Bronchial epithelial cell (primary cell): ENCODE data around the gene KIFC3. TPM values are rescaled to one million over a fixed set of nuclear protein-coding genes. Genes with fewer than 3 reads are reported as not detected.
"Not testable (repeated sequence)": the region's sequence is repeated elsewhere in the genome, so short reads cannot be mapped to it uniquely, and the experiment has no call there.

Experiments
- DNase-seq: peaks from one replicate; pipeline ENCODE4 v3.0.0-alpha.2; 2010; ENCODE audit warnings: low read depth
- FAIRE-seq: peaks from 2 replicates; lab custom pipeline; 2011; peaks lifted over from hg19 to GRCh38; lab: Jason Lieb, UNC
- H3K27me3 ChIP-seq: 2 replicates; pipeline ENCODE4 v1.5.1; 2011; ENCODE audit warnings: low read length; ENCODE audit not compliant: control insufficient read depth, insufficient read depth
- H3K36me3 ChIP-seq: 2 replicates; pipeline ENCODE4 v1.5.1; 2011; ENCODE audit warnings: low read length; ENCODE audit not compliant: control insufficient read depth, insufficient read depth
- H3K4me3 ChIP-seq: 2 replicates; pipeline ENCODE4 v1.5.1; 2011; ENCODE audit warnings: mild to moderate bottlenecking, low read depth, low read length, control low read depth
- total RNA-seq: library from RNA; depleted of rRNA; stranded (reverse); fragments of >200 nt; gene quantifications from 2 replicates; pipeline ENCODE4 v1.2.1, GENCODE V29; 2014
- TF ChIP-seq, protein P1 (sequence below): IDR thresholded peaks from 2 replicates; pipeline ENCODE4 v1.5.1; 2011; ENCODE audit warnings: mild to moderate bottlenecking, moderate library complexity, low read length, control low read depth, inconsistent platforms; ENCODE audit not compliant: insufficient read depth, severe bottlenecking

The KIFC3 gene
- total RNA-seq, 1 donor from 2014 or later: 34.8 TPM

DNA sequence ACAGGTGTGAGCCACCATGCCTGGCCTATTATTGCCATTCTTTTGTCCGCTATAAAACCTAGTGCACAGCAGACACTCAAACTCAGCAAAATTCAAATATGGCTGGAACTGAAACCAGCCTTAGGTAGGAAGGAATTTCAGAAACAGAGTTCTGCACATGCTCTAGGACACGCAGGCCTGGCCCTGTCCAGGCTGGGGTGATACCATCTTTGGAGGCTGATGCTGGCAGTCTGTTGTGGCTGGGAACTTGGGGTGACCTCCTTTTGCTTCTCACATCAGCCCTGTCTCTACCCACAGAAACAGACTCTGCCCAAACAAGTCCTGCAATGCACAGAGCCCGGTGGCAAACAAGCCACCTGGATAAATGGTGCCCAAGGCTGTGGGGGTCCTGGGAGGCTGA, 12.6 kb upstream of the KIFC3 start:
- FAIRE-seq (no peak), DNase-seq (no peak)
- TF ChIP-seq, protein P1, sequence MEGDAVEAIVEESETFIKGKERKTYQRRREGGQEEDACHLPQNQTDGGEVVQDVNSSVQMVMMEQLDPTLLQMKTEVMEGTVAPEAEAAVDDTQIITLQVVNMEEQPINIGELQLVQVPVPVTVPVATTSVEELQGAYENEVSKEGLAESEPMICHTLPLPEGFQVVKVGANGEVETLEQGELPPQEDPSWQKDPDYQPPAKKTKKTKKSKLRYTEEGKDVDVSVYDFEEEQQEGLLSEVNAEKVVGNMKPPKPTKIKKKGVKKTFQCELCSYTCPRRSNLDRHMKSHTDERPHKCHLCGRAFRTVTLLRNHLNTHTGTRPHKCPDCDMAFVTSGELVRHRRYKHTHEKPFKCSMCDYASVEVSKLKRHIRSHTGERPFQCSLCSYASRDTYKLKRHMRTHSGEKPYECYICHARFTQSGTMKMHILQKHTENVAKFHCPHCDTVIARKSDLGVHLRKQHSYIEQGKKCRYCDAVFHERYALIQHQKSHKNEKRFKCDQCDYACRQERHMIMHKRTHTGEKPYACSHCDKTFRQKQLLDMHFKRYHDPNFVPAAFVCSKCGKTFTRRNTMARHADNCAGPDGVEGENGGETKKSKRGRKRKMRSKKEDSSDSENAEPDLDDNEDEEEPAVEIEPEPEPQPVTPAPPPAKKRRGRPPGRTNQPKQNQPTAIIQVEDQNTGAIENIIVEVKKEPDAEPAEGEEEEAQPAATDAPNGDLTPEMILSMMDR: no peak
- Histone ChIP-seq H3K36me3 (no peaks in the 10 kb centered on the region), H3K4me3 (no peak overlapping the region), H3K27me3 (no peaks in the 10 kb centered on the region)

DNA sequence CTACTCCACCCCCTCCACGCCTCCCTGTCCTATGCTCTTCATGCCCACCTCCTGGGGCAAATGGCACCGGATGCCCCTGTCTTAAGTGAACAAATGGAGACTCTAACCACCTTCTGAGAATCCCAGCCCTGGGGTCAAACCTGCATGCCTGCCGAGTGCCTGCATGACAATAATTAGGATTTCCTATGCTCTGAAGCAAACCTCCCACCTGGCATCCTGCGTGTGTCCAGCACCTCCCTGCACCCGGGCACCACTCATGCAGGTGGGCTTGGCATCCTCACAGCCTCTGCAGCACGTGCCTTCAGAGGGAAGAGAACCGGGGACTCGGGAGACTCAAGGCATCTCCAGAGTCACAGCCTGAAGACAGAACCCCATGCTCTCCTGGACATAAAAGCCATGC, 11.2 kb upstream of the KIFC3 start:
- no peaks in the 10 kb centered on the region for H3K27me3 ChIP-seq
- no peak for DNase-seq
- no peak for FAIRE-seq
- TF ChIP-seq, protein P1: no peak
- H3K36me3 ChIP-seq: no peaks in the 10 kb centered on the region
- H3K4me3 ChIP-seq: no peak overlapping the region

DNA sequence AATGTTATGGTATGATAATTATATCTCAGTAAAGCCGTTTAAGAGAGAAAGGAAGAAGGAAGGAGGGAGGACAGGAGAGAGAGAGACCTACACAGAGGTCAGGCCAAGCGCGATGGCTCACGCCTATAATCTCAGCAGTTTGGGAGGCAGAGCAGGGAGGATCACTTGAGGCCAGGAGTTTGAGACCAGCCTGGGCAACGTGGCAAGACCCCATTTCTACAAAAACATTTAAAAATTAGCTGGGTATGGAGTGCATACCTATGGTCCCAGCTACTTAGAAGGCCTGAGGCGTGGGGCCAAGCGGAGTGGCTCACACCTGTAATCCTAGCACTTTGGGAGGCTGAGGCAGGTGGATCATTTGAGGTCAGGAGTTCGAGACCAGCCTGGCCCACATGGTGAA, 9.0 kb upstream of the KIFC3 start:
- not testable (repeated sequence) for H3K36me3 ChIP-seq, H3K27me3 ChIP-seq, FAIRE-seq, H3K4me3 ChIP-seq, DNase-seq

DNA sequence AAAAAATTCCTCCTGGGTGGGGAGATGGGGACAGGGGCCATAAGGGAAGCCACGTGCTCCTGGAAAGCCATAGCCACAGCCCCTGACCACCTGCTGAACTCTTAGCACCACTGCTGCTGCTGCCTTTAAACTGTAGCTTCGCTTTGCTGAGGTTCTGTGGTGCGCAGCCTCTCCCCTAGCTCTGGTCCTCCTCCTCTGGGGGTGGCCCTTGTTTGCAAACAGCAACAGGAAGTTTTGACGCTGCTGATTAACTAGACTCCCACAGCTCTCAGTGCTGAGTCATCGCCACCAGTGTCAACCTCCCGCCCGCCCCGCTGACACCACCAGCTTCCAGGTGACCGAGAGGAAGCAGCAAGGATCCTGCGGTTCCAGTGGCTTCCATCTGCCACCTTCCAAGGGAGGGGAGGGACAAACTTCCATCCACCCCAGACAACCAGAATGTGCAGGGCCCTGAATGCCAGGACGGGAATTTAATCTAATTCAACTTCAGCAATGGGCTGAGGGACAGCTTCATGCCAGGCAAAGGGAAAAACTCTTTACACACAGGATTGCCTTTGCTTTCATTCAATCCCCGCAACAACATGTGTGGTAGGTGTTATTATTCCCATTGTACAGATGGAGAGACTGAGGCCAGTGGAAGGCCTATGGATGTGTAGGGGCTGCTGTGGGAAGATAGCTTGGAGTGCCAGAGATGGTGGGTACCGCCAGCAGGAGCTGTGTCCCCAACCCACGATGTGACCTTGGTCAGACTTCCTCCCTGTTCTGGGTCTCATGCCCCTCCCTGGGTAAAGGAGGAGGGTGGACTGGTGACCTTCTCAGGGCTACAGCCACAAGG, 8.1 kb upstream of the KIFC3 start:
- Histone ChIP-seq H3K27me3 (no peaks in the 10 kb centered on the region), H3K36me3 (no peaks in the 10 kb centered on the region), H3K4me3 (no peak overlapping the region)
- DNase-seq (peak; percentile 94), FAIRE-seq (no peak)
- TF ChIP-seq, protein P1: no peak

DNA sequence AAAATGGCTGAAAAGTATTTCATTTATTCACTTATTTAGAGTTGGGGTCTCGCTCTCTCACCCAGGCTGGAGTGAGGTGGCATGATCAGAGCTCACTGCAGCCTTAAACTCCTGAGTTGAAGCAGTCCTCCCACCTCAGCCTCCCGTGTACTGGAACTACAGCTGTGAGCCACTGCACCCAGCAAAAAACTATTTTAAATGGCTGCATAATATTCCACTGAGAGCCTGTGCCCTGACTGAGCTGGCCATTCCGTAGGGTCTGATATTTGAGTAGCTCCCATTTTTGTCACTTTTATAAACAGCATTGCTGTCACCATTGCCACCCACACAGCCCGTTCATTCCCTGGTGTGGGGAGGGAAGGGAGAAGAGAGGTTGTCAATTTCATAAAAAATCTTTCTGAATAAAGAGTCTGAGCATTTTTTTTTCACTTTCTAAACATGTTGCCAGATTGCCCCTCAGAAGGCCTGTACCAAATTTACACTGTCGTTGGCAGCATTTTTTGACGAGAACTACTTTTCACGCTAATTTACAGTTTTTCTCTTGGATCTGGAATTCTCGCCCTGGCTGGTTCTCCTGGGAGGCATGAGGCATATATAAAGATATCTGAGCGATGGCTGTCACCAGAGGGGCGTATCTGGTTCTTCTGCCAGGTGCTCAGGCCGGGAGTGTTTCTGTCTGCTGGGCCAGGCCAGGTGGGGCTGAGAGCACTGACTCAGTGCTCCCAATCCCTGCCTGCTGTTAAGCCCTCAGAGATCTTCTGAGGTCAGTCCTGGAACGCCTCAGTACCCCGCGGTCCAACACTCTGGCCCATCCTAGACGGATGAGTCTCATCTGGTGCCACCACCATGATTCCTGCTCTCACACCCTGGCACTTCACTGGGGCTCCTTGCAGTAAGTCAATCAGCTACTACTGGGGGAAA, 7.2 kb upstream of the KIFC3 start:
- FAIRE-seq (no peak), DNase-seq (peak; percentile 59)
- TF ChIP-seq, protein P1: no peak
- Histone ChIP-seq H3K27me3 (no peaks in the 10 kb centered on the region), H3K36me3 (no peaks in the 10 kb centered on the region), H3K4me3 (no peak overlapping the region)
